Vagina (tissue), 2 donors: Measurements from ENCODE around the gene SORCS2. TPM values are rescaled to one million over a fixed set of nuclear protein-coding genes. Genes with fewer than 3 reads are reported as not detected.

Source experiments
- DNase-seq, 2 donors: peaks; one replicate each; pipeline ENCODE4 v3.0.0-alpha.2; 2017; ENCODE audit errors: extremely low spot score in 2 of 2
- H3K27ac ChIP-seq: fragments of 200-600 bp; sonication (generic); one replicate; pipeline ENCODE4 v1.5.1; 2019
- H3K27me3 ChIP-seq: fragments of 200-600 bp; sonication (generic); one replicate; pipeline ENCODE4 v1.5.1; 2019
- H3K36me3 ChIP-seq, 2 donors: fragments of 200-600 bp; sonication (generic); one replicate each; pipeline ENCODE4 v1.5.1; 2017 to 2019
- H3K4me1 ChIP-seq: fragments of 200-600 bp; sonication (generic); one replicate; pipeline ENCODE4 v1.5.1; 2019
- H3K4me3 ChIP-seq, 2 donors: fragments of 200-600 bp; sonication (generic); 1 replicate in 1 of 2; 2 replicates in 1 of 2; pipeline ENCODE4 v1.5.1; 2016 to 2019
- H3K9me3 ChIP-seq: fragments of 200-600 bp; sonication (generic); one replicate; pipeline ENCODE4 v1.5.1; 2019
- CTCF ChIP-seq, 3 experiments: fragments of 450-650 bp in 2 of 3; fragments of 200-600 bp in 1 of 3; sonication (generic) in 1 of 3; IDR thresholded peaks; one replicate each; pipeline ENCODE4 v1.5.1; 2017 to 2019; ENCODE audit warnings: antibody characterized with exemption in 3 of 3, mild to moderate bottlenecking in 2 of 3, moderate library complexity in 2 of 3
- POLR2A ChIP-seq, 2 donors: fragments of 450-650 bp; IDR thresholded peaks; one replicate each; pipeline ENCODE4 v1.6.1; 2017; ENCODE audit warnings: antibody characterized with exemption in 2 of 2, mild to moderate bottlenecking in 2 of 2, moderate library complexity in 2 of 2
- POLR2AphosphoS5 ChIP-seq, 2 donors: sonication (generic); formaldehyde crosslinking; IDR thresholded peaks; one replicate each; pipeline ENCODE4 v1.9.0; 2017; ENCODE audit warnings: antibody characterized with exemption in 2 of 2, mild to moderate bottlenecking in 2 of 2, low read depth in 1 of 2; ENCODE audit not compliant: insufficient read depth in 1 of 2
- intact Hi-C: fragments of 100-400 bp; cut with DNase I; formaldehyde crosslinking; loops from one replicate; pipeline ENCODE4 v1.15.1; 2023
- total RNA-seq: library from RNA; depleted of rRNA; stranded (reverse); fragments of >200 nt; gene quantifications from one replicate; pipeline ENCODE4 v1.2.3, GENCODE V29; 2016

SORCS2 gene
- total RNA-seq, 1 donor from 2014 or later, result 5.4 TPM

GRCh38 chr4:7711307-7711963 is 519.1 kb downstream of the SORCS2 start:
- Histone ChIP-seq H3K4me1 (no peaks in the 10 kb centered on the region), H3K4me3 (no peak overlapping the region), H3K27me3 (no peaks in the 10 kb centered on the region), H3K9me3 (no peaks in the 10 kb centered on the region), H3K27ac (no peak overlapping the region), H3K36me3 (no peaks in the 10 kb centered on the region)
- DNase-seq, result no peak
- intact Hi-C loops, result no loop called here
- TF ChIP-seq POLR2A (IDR thresholded peaks at IDR 0.05) (no peak), CTCF (IDR thresholded peaks at IDR 0.05) (no peak), POLR2AphosphoS5 (IDR thresholded peaks at IDR 0.05; ENCODE audit: insufficient read depth in 1 of 2, low read depth in 1 of 2) (no peak)

GRCh38 chr4:7712021-7712671 is 519.8 kb downstream of the SORCS2 start:
- no peaks in the 10 kb centered on the region for H3K9me3 ChIP-seq
- H3K4me1 ChIP-seq, result no peaks in the 10 kb centered on the region
- no peaks in the 10 kb centered on the region for H3K36me3 ChIP-seq
- no peak for TF ChIP-seq POLR2A (IDR thresholded peaks at IDR 0.05)
- TF ChIP-seq POLR2AphosphoS5 (IDR thresholded peaks at IDR 0.05; ENCODE audit: insufficient read depth in 1 of 2, low read depth in 1 of 2), result no peak
- no peak for TF ChIP-seq CTCF (IDR thresholded peaks at IDR 0.05)
- H3K27ac ChIP-seq, result no peak overlapping the region
- H3K4me3 ChIP-seq, result no peak overlapping the region
- no peaks in the 10 kb centered on the region for H3K27me3 ChIP-seq
- intact Hi-C loops, result no loop called here
- DNase-seq, result no peak

DNA sequence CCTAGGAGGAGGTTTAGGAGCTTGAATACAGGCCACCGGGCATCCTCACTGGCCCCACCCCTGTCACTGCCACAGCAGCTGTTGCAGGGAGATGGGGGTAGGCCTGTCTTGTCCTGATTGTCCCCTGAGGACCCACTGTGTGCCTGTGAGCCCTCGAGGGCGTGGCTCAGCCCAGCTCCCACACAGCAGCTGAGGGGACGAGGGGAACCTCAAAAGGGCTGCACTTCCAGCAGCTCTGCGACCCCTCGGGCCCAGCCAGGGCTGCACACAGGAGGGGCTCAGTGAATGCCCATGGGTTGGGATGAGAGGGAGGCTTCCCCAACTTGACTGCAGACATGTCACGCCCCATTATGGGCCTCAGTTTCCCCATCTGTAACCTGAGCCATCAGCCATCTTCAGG is 521.4 kb downstream of the SORCS2 start:
- intact Hi-C loops, result no loop called here
- no peak overlapping the region for H3K27ac ChIP-seq
- no peak for TF ChIP-seq POLR2A (IDR thresholded peaks at IDR 0.05)
- no peak for TF ChIP-seq CTCF (IDR thresholded peaks at IDR 0.05)
- no peak for TF ChIP-seq POLR2AphosphoS5 (IDR thresholded peaks at IDR 0.05; ENCODE audit: insufficient read depth in 1 of 2, low read depth in 1 of 2)
- H3K4me1 ChIP-seq, result no peaks in the 10 kb centered on the region
- no peak for DNase-seq
- no peaks in the 10 kb centered on the region for H3K36me3 ChIP-seq
- H3K27me3 ChIP-seq, result no peaks in the 10 kb centered on the region
- H3K9me3 ChIP-seq, result no peaks in the 10 kb centered on the region
- no peak overlapping the region for H3K4me3 ChIP-seq

DNA sequence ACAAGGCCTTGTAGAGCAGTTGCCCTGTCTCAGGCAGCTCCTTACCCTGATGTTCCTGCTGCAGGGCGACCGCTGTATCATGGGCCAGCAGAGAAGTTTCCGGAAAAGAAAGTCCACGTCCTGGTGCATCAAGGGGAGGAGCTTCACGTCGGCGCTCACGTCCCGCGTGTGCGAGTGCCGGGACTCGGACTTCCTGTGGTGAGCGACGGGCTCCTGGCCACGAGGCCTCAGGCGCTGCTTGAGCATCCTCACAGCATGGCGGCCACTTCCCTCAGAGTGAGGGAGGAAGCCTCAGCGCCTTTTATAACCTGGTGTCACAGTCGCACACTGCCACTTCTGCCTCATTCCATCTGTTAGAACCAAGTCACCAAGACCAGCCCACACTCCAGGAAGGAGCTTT is 521.8 kb downstream of the SORCS2 start:
- H3K36me3 ChIP-seq, result no peaks in the 10 kb centered on the region
- no peak for TF ChIP-seq POLR2A (IDR thresholded peaks at IDR 0.05)
- no peak for TF ChIP-seq CTCF (IDR thresholded peaks at IDR 0.05)
- TF ChIP-seq POLR2AphosphoS5 (IDR thresholded peaks at IDR 0.05; ENCODE audit: insufficient read depth in 1 of 2, low read depth in 1 of 2), result no peak
- DNase-seq, result no peak
- H3K4me3 ChIP-seq, result no peak overlapping the region
- H3K27ac ChIP-seq, result no peak overlapping the region
- no peaks in the 10 kb centered on the region for H3K27me3 ChIP-seq
- intact Hi-C loops, result no loop called here
- no peaks in the 10 kb centered on the region for H3K4me1 ChIP-seq
- no peaks in the 10 kb centered on the region for H3K9me3 ChIP-seq

DNA sequence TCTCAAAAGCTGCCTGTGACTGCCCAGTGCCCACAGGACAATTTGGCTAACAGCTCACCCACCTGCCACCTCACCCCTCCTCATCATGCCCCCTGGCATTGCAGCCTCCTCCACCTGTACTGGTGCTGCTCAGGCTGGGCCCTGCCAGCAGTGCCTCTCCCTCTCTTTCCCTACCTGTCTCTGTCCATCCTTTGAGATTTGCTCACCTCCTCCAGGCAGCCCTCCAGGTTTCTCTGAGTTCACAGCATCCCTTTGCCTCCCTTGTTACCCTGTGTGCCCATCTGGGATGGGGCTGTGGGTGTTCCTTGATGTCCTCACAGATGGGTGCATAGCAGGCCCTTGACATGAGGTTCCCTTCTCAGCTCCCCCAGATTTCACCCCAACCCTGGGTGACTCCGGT is 522.4 kb downstream of the SORCS2 start:
- intact Hi-C loops, result loop anchor here (5.0 kb wide), 1 partner anchor 522 kb away; the partner anchor contains the start of gene SORCS2

More for the DNA sequence above, 522.4 kb downstream of the SORCS2 start:
- no peaks in the 10 kb centered on the region for H3K27me3 ChIP-seq
- no peak overlapping the region for H3K4me3 ChIP-seq
- TF ChIP-seq CTCF (IDR thresholded peaks at IDR 0.05) (no peak), POLR2AphosphoS5 (IDR thresholded peaks at IDR 0.05; ENCODE audit: insufficient read depth in 1 of 2, low read depth in 1 of 2) (no peak), POLR2A (IDR thresholded peaks at IDR 0.05) (no peak)
- H3K4me1 ChIP-seq, result no peaks in the 10 kb centered on the region
- no peak overlapping the region for H3K27ac ChIP-seq
- H3K9me3 ChIP-seq, result no peaks in the 10 kb centered on the region
- no peak for DNase-seq
- H3K36me3 ChIP-seq, result no peaks in the 10 kb centered on the region
